Esophagus mucosa (tissue), 1 donor: Measurements from ENCODE around the gene NEO1. TPM values are rescaled to one million over a fixed set of nuclear protein-coding genes. Genes with fewer than 3 reads are reported as not detected.

ENCODE experiments used
- ATAC-seq: fragments of 200-7000 bp; cut with Tn5 transposase; one replicate; pipeline ENCODE4 v1.9.1; 2020
- total RNA-seq: library from RNA; stranded (reverse); gene quantifications from one replicate; pipeline ENCODE4 v1.2.4, GENCODE V29; 2023
- donor health status: DM: yes; HTN: yes; CAD: no.

NEO1 gene
- total RNA-seq, 1 donor from 2014 or later = 10.6 TPM

- peak; percentile 68 for ATAC-seq
Measured at GRCh38 chr15:73225358-73226015, 173.2 kb downstream of the NEO1 start.

GRCh38 chr15:73226093-73226814 lies 174.0 kb downstream of the NEO1 start:
- ATAC-seq = no peak

- ATAC-seq = no peak
Measured at GRCh38 chr15:73227433-73228056, 175.3 kb downstream of the NEO1 start.

GRCh38 chr15:73228128-73228646 lies 175.9 kb downstream of the NEO1 start:
- no peak for ATAC-seq

- ATAC-seq = no peak
Measured at GRCh38 chr15:73231661-73232419, 179.6 kb downstream of the NEO1 start.

GRCh38 chr15:73232776-73233175 lies 180.5 kb downstream of the NEO1 start:
- no peak for ATAC-seq

GRCh38 chr15:73233623-73234022 lies 181.4 kb downstream of the NEO1 start:
- ATAC-seq = no peak

- no peak for ATAC-seq
Measured at GRCh38 chr15:73237910-73238309, 185.6 kb downstream of the NEO1 start.

GRCh38 chr15:73239564-73240215 lies 187.4 kb downstream of the NEO1 start:
- ATAC-seq = peak; percentile 48

GRCh38 chr15:73240866-73241499 lies 188.7 kb downstream of the NEO1 start:
- ATAC-seq = peak; percentile 52

- peak; percentile 55 for ATAC-seq
Measured at GRCh38 chr15:73244333-73244732, 192.1 kb downstream of the NEO1 start.

GRCh38 chr15:73246439-73246838 lies 194.2 kb downstream of the NEO1 start:
- no peak for ATAC-seq

- no peak for ATAC-seq
Measured at GRCh38 chr15:73246898-73247297, 194.6 kb downstream of the NEO1 start.

- ATAC-seq = no peak
Measured at GRCh38 chr15:73247331-73247730, 195.1 kb downstream of the NEO1 start.

GRCh38 chr15:73249499-73249898 lies 197.2 kb downstream of the NEO1 start:
- ATAC-seq = no peak

GRCh38 chr15:73254598-73254997 lies 202.3 kb downstream of the NEO1 start:
- no peak for ATAC-seq

- no peak for ATAC-seq
Measured at GRCh38 chr15:73258271-73259108, 206.2 kb downstream of the NEO1 start.

- ATAC-seq = no peak
Measured at GRCh38 chr15:73264881-73265280, 212.6 kb downstream of the NEO1 start.

GRCh38 chr15:73265536-73266153 lies 213.4 kb downstream of the NEO1 start:
- peak; percentile 62 for ATAC-seq

GRCh38 chr15:73268457-73268856 lies 216.2 kb downstream of the NEO1 start:
- no peak for ATAC-seq
